ENCODE measurements around the gene RGS9.
"Not testable (repeated sequence)": the region's sequence is repeated elsewhere in the genome, so short reads cannot be mapped to it uniquely, and the experiment has no call there.

DNA sequence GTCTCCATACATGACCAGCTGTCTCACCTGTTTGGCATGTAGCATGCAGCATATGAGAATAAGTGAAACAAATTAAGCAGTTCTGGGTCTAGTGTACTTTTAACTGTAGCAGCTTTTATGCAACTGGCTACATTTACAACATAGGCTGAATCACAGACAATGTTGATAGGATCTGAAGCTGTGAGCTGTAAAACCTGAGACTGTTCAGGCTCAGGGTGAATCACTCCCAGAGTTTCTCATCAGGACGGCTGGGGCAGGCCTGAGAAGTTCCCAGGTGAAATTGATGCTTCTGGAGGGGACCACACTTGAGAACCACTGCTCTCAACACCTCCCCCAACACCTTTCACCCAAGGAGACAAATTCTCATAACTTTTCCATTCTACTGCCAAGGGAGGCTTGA lies 70.3 kb downstream of the RGS9 start:
- TF ChIP-seq BHLHE40 (IDR thresholded peaks at IDR 0.05; ENCODE audit: borderline replicate concordance); FOXM1 (IDR thresholded peaks at IDR 0.05; ENCODE audit: borderline replicate concordance); SP1 (IDR thresholded peaks at IDR 0.05); NFRKB (IDR thresholded peaks at IDR 0.05); LEF1 (IDR thresholded peaks at IDR 0.05; ENCODE audit: borderline replicate concordance); ELF4 (IDR thresholded peaks at IDR 0.05); TARDBP (IDR thresholded peaks at IDR 0.05); PKNOX1 (IDR thresholded peaks at IDR 0.05); SUZ12 (IDR thresholded peaks at IDR 0.05); L3MBTL2 (conservative IDR thresholded peaks at IDR 0.05); FOXA1 (IDR thresholded peaks at IDR 0.05); ZNF384 (IDR thresholded peaks at IDR 0.05); ARNT (IDR thresholded peaks at IDR 0.05): not testable (repeated sequence)

Data from HEK293T (cell line).